Measurements from ENCODE around the gene GFY. TPM values are rescaled to one million over a fixed set of nuclear protein-coding genes. Genes with fewer than 3 reads are reported as not detected.

Gene GFY
- total and polyA plus RNA-seq, 9 of the 15 experiments (the other 6 are each of a cell fraction or from before 2014, with no cell fraction given), result 0.06 to 0.40 (median 0.19) TPM; not detected in 3

DNA sequence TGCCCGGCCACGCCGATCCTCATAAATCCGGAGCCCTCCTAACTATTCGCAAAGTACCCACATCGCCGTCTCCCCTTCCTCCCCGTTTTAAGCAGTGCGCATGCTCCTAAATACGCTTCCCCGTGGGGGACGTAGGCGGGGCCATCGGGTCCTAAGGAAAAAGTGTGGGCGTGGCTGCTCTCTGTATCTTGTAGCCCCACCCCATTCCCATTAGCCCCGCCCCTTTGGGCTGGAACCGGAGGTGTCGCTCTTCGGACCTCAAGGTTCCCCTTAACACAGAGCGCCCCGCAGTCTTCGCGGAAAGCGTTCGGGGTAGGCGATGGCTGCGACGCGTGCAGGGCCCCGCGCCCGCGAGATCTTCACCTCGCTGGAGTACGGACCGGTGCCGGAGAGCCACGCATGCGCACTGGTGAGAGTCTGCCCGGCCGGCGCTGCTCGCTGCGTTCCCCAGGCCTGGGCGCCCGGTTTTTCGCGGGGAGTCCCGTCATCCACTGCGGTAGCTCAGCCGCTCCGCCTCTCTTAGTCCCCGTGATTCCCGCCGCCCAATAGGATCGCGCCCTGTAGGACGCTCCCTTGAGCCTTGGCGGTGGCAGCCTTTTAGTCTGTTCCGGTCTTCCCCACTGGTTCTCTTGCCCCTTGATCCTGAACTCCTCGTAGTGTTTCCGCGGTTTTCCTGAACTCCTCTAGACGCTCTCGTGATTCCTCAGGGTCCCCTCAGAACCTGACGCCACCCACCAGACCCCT is 28.0 kb downstream of the GFY start, which contains the start of gene ALDH16A1 (continued):
- peak in 1 of 2 experiments; percentile 74; a peak in 3 of 4 replicates for TF ChIP-seq MNT (conservative IDR thresholded peaks at IDR 0.05)
- peak; percentile 61 for TF ChIP-seq RBBP5 (IDR thresholded peaks at IDR 0.05; ENCODE audit: borderline replicate concordance, insufficient read depth, low read length, poor library complexity, severe bottlenecking)
- TF ChIP-seq MCM3 (IDR thresholded peaks at IDR 0.05), result no peak
- no peak for TF ChIP-seq ZNF512 (tag; IDR thresholded peaks at IDR 0.05)
- TF ChIP-seq GABPB2 (CRISPR knock-in tag; conservative IDR thresholded peaks at IDR 0.05), result no peak
- TF ChIP-seq RBM15 (IDR thresholded peaks at IDR 0.05; ENCODE audit: insufficient read depth, low read length), result no peak
- TF ChIP-seq GABPA (tag; conservative IDR thresholded peaks at IDR 0.05; ENCODE audit: low read depth), result no peak; the same call in 1 of the 2 replicates
- TF ChIP-seq, protein P1, sequence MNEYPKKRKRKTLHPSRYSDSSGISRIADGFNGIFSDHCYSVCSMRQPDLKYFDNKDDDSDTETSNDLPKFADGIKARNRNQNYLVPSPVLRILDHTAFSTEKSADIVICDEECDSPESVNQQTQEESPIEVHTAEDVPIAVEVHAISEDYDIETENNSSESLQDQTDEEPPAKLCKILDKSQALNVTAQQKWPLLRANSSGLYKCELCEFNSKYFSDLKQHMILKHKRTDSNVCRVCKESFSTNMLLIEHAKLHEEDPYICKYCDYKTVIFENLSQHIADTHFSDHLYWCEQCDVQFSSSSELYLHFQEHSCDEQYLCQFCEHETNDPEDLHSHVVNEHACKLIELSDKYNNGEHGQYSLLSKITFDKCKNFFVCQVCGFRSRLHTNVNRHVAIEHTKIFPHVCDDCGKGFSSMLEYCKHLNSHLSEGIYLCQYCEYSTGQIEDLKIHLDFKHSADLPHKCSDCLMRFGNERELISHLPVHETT (CRISPR knock-in tag; conservative IDR thresholded peaks at IDR 0.05 in 1 of 2, IDR thresholded peaks at IDR 0.05 in 1 of 2), result peak in 1 of 2 experiments; percentile 92; a peak in 2 of 4 replicates
- peak; percentile 9; the same call in 1 of the 2 replicates for TF ChIP-seq TEAD4 (IDR thresholded peaks at IDR 0.05; ENCODE audit: low read length)
- no peak for TF ChIP-seq TEAD4 (CRISPR knock-in tag; IDR thresholded peaks at IDR 0.05; ENCODE audit: borderline replicate concordance)
- no peak for TF ChIP-seq ZNF707 (CRISPR knock-in tag; conservative IDR thresholded peaks at IDR 0.05)
- TF ChIP-seq, protein P2, sequence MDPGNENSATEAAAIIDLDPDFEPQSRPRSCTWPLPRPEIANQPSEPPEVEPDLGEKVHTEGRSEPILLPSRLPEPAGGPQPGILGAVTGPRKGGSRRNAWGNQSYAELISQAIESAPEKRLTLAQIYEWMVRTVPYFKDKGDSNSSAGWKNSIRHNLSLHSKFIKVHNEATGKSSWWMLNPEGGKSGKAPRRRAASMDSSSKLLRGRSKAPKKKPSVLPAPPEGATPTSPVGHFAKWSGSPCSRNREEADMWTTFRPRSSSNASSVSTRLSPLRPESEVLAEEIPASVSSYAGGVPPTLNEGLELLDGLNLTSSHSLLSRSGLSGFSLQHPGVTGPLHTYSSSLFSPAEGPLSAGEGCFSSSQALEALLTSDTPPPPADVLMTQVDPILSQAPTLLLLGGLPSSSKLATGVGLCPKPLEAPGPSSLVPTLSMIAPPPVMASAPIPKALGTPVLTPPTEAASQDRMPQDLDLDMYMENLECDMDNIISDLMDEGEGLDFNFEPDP (CRISPR knock-in tag; IDR thresholded peaks at IDR 0.05), result no peak
- TF ChIP-seq, protein P3, sequence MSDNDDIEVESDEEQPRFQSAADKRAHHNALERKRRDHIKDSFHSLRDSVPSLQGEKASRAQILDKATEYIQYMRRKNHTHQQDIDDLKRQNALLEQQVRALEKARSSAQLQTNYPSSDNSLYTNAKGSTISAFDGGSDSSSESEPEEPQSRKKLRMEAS (CRISPR knock-in tag; IDR thresholded peaks at IDR 0.05), result peak; percentile 79
- no peak for TF ChIP-seq ZNF644 (tag; IDR thresholded peaks at IDR 0.05; ENCODE audit: low read depth)
- TF ChIP-seq HES1 (IDR thresholded peaks at IDR 0.05; ENCODE audit: low read depth), result no peak
- TF ChIP-seq POLR3A (IDR thresholded peaks at IDR 0.05; ENCODE audit: borderline replicate concordance, extremely low read depth, insufficient read depth, insufficient read length), result peak; percentile 2
- 0 out of 2 replicates have a peak, but pooled peaks have one; percentile 64 for TF ChIP-seq NBN (IDR thresholded peaks at IDR 0.05; ENCODE audit: low read depth)
